H1 (cell line): ENCODE results near the gene GRIPAP1. TPM values are rescaled to one million over a fixed set of nuclear protein-coding genes. Genes with fewer than 3 reads are reported as not detected.

Experiments used
- GABPA ChIP-seq: IDR thresholded peaks from 2 replicates; pipeline ENCODE4 v1.6.1; 2011; ENCODE audit warnings: mild to moderate bottlenecking, low read length, moderate library complexity, borderline replicate concordance; ENCODE audit not compliant: insufficient read depth
- GTF2F1 ChIP-seq: IDR thresholded peaks from 2 replicates; pipeline ENCODE4 v1.6.1; 2012; ENCODE audit warnings: low read depth, low read length, improper control_type of control experiment, borderline replicate concordance
- KDM5A ChIP-seq: fragments of 200-600 bp; IDR thresholded peaks from 2 replicates; pipeline ENCODE4 v1.7.1; 2012; ENCODE audit warnings: mild to moderate bottlenecking, low read length, inconsistent platforms, mixed read lengths
- MAX ChIP-seq: IDR thresholded peaks from 2 replicates; pipeline ENCODE4 v1.6.1; 2012; ENCODE audit warnings: inconsistent platforms
- POU5F1 ChIP-seq: IDR thresholded peaks from 2 replicates; pipeline ENCODE4 v1.6.1; 2011; ENCODE audit warnings: low read depth, mild to moderate bottlenecking, low read length, moderate library complexity
- RFX5 ChIP-seq: IDR thresholded peaks from 2 replicates; pipeline ENCODE4 v1.6.1; 2011; ENCODE audit warnings: low read depth, low read length, improper control_type of control experiment, borderline replicate concordance
- SUZ12 ChIP-seq: fragments of 200-600 bp; sonication (generic); IDR thresholded peaks from 2 replicates; pipeline ENCODE4 v1.6.1; 2012; ENCODE audit warnings: mild to moderate bottlenecking, inconsistent platforms, low read length, moderate library complexity, mixed read lengths
- polyA plus RNA-seq, 7 experiments: library from polyadenylated mRNA; depleted of rRNA in 3 of 7; stranded (reverse) in 5 of 7; unstranded in 2 of 7; fragments of >200 nt in 5 of 7; fragments of 200-250 nt in 2 of 7; gene quantifications; 1 replicate in 5 of 7; 2 replicates in 1 of 7; 4 replicates in 1 of 7; pipeline versions ENCODE4 v1.2.1 to v1.2.3, GENCODE V29; 2011 to 2013; ENCODE audit warnings: missing spikeins in 2 of 7, mixed read lengths in 2 of 7
- total RNA-seq: library from RNA; stranded (reverse); fragmentation: NEBNext Ultra II Directional; extraction: Animal tissue kit (Norgen Biotek cat#: 25700); gene quantifications from 2 replicates; pipeline ENCODE4 v1.2.1, GENCODE V29; 2021

The GRIPAP1 gene
- total and polyA plus RNA-seq, 2 of the 8 experiments (the other 6 are each of a cell fraction or from before 2014, with no cell fraction given), result 21.6 to 55.9 TPM

- TF ChIP-seq KDM5A (no peak), GTF2F1 (no peak), SUZ12 (no peak), RFX5 (no peak), GABPA (no peak), POU5F1 (no peak), MAX (no peak)
These were observed 63.2 kb downstream of the GRIPAP1 start (continued) for GRCh38 chrX:48938721-48939425.
